WERI-Rb-1 (cell line): ENCODE results near the gene KLHL29.

Experiments used
- DNase-seq: peaks from one replicate; pipeline ENCODE4 v3.0.0-alpha.2; 2020
- H3K27ac ChIP-seq: fragments of 250-450 bp; sonication (Bioruptor Pico); 2 replicates; pipeline ENCODE4 v1.5.1; 2020; ENCODE audit warnings: mild to moderate bottlenecking, moderate library complexity
- H3K27me3 ChIP-seq: fragments of 250-450 bp; sonication (Bioruptor Pico); 2 replicates; pipeline ENCODE4 v1.5.1; 2021; ENCODE audit warnings: mild to moderate bottlenecking, low read depth, moderate library complexity; ENCODE audit not compliant: insufficient read depth, severe bottlenecking
- H3K36me3 ChIP-seq: fragments of 250-450 bp; sonication (Bioruptor Pico); 2 replicates; pipeline ENCODE4 v1.5.1; 2020; ENCODE audit warnings: mild to moderate bottlenecking, moderate library complexity
- H3K4me3 ChIP-seq: 2 replicates; pipeline ENCODE4 v1.5.1; 2011; ENCODE audit warnings: low read depth, mild to moderate bottlenecking, control low read depth, low read length
- H3K9me3 ChIP-seq: fragments of 250-450 bp; sonication (Bioruptor Pico); 2 replicates; pipeline ENCODE4 v1.5.1; 2021; ENCODE audit warnings: mild to moderate bottlenecking, moderate library complexity; ENCODE audit not compliant: severe bottlenecking
- TF ChIP-seq, protein P1 (sequence below): IDR thresholded peaks from 2 replicates; pipeline ENCODE4 v1.5.1; 2011; ENCODE audit warnings: low read depth, mild to moderate bottlenecking, control low read depth, inconsistent platforms, low read length

Gene KLHL29

DNA sequence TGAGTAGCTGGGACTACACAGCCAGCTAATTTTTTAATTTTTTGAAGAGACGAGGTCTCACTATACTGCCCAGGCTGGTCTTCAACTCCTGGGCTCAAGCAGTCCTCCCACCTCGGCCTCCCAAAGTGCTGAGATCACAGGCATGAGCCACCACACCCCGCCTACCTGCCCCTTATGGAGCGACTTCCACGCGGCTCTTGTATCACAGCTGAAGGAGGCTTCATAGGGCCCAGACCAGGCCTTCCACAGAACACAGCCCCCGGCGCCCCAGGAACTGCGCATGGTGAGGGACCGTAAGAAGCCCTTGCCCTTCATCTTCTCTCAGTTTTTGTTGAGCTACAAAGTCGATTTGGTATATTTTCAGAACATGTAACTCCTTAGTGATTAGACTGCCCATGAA is 220.3 kb downstream of the KLHL29 start:
- no peak overlapping the region for H3K27ac ChIP-seq
- H3K4me3 ChIP-seq, result no peak overlapping the region
- TF ChIP-seq, protein P1, sequence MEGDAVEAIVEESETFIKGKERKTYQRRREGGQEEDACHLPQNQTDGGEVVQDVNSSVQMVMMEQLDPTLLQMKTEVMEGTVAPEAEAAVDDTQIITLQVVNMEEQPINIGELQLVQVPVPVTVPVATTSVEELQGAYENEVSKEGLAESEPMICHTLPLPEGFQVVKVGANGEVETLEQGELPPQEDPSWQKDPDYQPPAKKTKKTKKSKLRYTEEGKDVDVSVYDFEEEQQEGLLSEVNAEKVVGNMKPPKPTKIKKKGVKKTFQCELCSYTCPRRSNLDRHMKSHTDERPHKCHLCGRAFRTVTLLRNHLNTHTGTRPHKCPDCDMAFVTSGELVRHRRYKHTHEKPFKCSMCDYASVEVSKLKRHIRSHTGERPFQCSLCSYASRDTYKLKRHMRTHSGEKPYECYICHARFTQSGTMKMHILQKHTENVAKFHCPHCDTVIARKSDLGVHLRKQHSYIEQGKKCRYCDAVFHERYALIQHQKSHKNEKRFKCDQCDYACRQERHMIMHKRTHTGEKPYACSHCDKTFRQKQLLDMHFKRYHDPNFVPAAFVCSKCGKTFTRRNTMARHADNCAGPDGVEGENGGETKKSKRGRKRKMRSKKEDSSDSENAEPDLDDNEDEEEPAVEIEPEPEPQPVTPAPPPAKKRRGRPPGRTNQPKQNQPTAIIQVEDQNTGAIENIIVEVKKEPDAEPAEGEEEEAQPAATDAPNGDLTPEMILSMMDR, result no peak
- DNase-seq, result no peak
- no peaks in the 10 kb centered on the region; the same call in 1 of the 2 replicates for H3K36me3 ChIP-seq
- no peaks in the 10 kb centered on the region for H3K27me3 ChIP-seq
- H3K9me3 ChIP-seq, result peaks cover 5% of the 10 kb centered on the region

DNA sequence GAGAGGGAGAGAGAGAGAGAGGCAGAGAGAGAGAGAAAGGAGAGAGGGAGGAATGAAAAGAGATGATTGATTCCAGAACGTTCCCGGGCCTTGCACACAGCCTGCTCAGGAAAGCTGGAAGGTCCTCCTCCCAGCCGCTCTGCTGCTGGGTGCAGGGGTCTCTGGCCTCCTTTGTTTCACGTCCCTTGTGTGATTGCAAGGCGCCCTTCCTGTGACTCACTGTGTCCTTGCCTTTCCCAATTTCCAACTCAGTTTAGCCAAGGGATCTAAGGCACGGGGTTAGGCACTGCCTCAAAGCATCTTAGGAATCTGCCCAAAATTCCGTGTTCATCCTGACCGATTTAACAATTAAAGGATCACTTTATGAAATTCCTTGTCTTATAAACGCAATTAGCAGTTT is 221.2 kb downstream of the KLHL29 start:
- Histone ChIP-seq H3K9me3 (peaks cover 5% of the 10 kb centered on the region), H3K27me3 (no peaks in the 10 kb centered on the region), H3K4me3 (no peak overlapping the region), H3K27ac (no peak overlapping the region), H3K36me3 (no peaks in the 10 kb centered on the region; the same call in 1 of the 2 replicates)
- TF ChIP-seq, protein P1, result no peak
- DNase-seq, result no peak

DNA sequence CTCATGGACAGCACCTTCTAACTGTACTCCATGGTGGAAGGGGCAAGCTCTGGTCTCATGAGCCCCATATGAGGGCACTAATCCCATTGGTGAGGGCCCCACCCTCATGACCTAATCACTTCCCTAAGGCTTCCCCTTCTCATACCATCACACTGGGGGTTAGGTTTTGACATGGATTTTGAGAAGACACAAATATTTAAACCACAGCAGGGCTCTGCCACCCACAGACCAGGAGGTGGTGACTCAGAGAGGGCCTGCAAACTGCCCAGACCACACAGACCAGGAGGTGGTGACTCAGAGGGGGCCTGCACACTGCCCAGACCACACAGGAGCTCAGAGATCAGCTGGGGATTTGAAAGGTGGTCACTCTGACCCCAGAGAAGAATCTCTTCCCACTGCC is 222.0 kb downstream of the KLHL29 start:
- Histone ChIP-seq H3K36me3 (no peaks in the 10 kb centered on the region; the same call in 1 of the 2 replicates), H3K27me3 (no peaks in the 10 kb centered on the region), H3K27ac (no peak overlapping the region), H3K4me3 (no peak overlapping the region), H3K9me3 (peaks cover 5% of the 10 kb centered on the region)
- no peak for DNase-seq
- TF ChIP-seq, protein P1, result no peak

DNA sequence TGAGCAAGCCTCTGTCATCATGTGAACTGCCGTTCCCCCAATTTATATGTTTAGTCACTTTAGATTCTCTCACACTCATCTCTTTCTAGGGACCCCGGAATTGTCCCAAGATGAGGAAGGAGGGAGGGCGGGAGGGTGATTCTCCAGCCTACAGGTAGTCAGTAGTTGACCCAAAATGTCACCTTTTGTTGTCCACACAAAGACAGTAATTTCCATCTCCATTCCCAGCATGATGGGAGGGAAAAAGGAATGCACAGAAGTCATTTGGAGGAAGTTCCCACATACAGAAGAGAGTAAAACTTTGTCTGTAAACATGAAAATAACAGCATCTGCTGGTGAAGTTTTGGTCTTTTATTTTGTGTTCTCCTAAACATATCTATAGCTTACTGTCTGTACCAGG is 222.9 kb downstream of the KLHL29 start:
- peaks cover 5% of the 10 kb centered on the region for H3K9me3 ChIP-seq
- no peak overlapping the region for H3K4me3 ChIP-seq
- TF ChIP-seq, protein P1, result no peak
- no peak for DNase-seq
- no peak overlapping the region for H3K27ac ChIP-seq
- no peaks in the 10 kb centered on the region for H3K27me3 ChIP-seq
- no peaks in the 10 kb centered on the region; the same call in 1 of the 2 replicates for H3K36me3 ChIP-seq

DNA sequence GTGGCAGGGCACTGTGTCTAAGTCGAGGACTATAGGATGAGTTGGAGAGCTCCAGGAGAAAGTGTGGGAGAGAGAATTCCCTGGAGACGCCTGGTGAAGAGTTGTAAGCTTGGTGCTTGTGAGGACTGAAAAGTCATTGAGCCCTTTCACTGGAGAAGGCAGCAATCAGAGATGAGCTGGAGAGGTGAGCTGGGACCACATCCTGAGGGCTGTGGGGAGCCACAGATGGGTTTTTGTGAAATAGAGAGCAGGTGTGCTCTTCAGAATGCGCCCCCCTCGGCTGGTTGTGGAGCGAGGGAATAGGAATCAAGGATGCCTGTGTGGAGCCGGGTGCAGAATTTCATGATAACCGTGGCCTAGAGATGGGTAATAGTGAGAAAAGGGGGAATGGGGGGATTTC is 224.3 kb downstream of the KLHL29 start:
- DNase-seq, result no peak
- Histone ChIP-seq H3K27ac (no peak overlapping the region), H3K4me3 (no peak overlapping the region), H3K36me3 (no peaks in the 10 kb centered on the region), H3K27me3 (no peaks in the 10 kb centered on the region), H3K9me3 (peaks cover 5% of the 10 kb centered on the region)
- TF ChIP-seq, protein P1, result no peak

DNA sequence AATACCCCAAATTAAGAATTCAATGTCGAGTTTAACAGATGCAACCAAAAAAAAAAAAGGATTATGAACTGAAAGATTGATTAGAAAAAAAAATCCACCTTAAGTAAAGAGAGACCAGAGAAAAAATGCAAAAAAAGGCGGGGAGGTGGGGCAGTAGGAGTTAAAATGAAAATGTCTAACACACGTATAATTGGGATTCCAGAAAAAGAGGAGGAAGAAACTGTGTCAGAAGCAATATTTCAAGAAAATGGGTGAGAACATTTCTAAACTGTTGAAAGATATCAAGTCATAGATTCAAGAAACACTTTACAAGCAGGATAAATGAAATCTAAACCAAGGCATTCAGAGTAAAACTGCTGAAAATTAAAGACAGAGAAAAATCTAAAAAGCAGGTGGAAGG is 226.9 kb downstream of the KLHL29 start:
- peaks cover 1% of the 10 kb centered on the region for H3K9me3 ChIP-seq
- H3K27me3 ChIP-seq, result no peaks in the 10 kb centered on the region
- TF ChIP-seq, protein P1, result no peak
- no peak overlapping the region for H3K27ac ChIP-seq
- no peak overlapping the region for H3K4me3 ChIP-seq
- no peaks in the 10 kb centered on the region for H3K36me3 ChIP-seq
- no peak for DNase-seq
